H1 (cell line): Measurements from ENCODE around the gene TPRN. TPM values are rescaled to one million over a fixed set of nuclear protein-coding genes. Genes with fewer than 3 reads are reported as not detected.

Experiments used
- BCL11A ChIP-seq, 2 experiments: IDR thresholded peaks; one replicate each; pipeline ENCODE4 v1.6.1; 2011; ENCODE audit warnings: low read depth in 2 of 2, low read length in 2 of 2, mild to moderate bottlenecking in 2 of 2
- KDM1A ChIP-seq: fragments of 200-600, 300-600 bp; sonication (generic); IDR thresholded peaks from 2 replicates; pipeline ENCODE4 v1.7.1; 2016; ENCODE audit warnings: mild to moderate bottlenecking, low read length, borderline replicate concordance
- POU5F1 ChIP-seq: IDR thresholded peaks from 2 replicates; pipeline ENCODE4 v1.6.1; 2011; ENCODE audit warnings: low read depth, mild to moderate bottlenecking, low read length, moderate library complexity
- polyA plus RNA-seq, 7 experiments: library from polyadenylated mRNA; depleted of rRNA in 3 of 7; stranded (reverse) in 5 of 7; unstranded in 2 of 7; fragments of >200 nt in 5 of 7; fragments of 200-250 nt in 2 of 7; gene quantifications; 1 replicate in 5 of 7; 2 replicates in 1 of 7; 4 replicates in 1 of 7; pipeline versions ENCODE4 v1.2.1 to v1.2.3, GENCODE V29; 2011 to 2013; ENCODE audit warnings: missing spikeins in 2 of 7, mixed read lengths in 2 of 7
- total RNA-seq: library from RNA; stranded (reverse); fragmentation: NEBNext Ultra II Directional; extraction: Animal tissue kit (Norgen Biotek cat#: 25700); gene quantifications from 2 replicates; pipeline ENCODE4 v1.2.1, GENCODE V29; 2021

TPRN gene
- total and polyA plus RNA-seq, 2 of the 8 experiments (the other 6 are each of a cell fraction or from before 2014, with no cell fraction given) = 9.7 to 23.2 TPM

DNA sequence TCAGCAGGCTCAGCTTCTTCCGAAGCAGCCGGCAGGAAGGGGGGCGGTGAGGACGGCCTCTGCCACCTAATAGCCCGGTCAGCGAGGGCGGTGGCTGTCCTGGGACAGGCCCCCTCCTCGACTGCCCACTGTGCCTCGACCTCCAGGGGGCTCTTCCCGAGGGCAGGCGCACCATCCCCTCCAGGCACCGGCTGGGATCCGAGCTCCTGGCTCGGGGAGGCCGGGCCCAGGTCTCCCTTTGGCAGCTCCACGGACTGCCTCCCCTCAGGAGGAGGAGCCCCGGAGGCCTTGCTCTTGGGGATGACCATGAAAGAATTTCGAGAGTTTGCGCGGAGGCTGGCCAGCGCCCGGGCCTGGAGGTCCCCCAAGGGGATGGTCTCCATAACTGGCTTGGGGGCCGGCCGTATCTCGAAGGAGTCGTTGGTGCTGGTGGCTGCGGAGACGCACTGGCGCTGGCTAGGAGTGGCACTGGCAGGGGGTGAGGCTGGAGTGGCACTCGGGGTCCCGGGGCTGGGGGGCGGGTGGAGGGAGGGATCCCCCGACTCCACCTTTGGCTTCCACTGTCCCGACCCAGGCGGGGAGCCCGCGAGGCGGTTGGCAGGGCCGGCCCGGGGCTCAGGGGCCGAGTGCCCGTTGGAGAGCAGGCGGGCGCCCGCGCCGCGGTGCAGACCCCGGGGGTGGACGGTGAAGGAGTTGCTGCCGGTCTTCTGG is 975 bp downstream of the TPRN start (continued):
- TF ChIP-seq POU5F1 (no peak), KDM1A (no peak), BCL11A (IDR thresholded peaks at IDR 0.05; ENCODE audit: low read depth in 2 of 2, low read length in 2 of 2) (no peak)
